Fibroblast of lung (primary cell): Measurements from ENCODE around the gene GNAI2. TPM values are rescaled to one million over a fixed set of nuclear protein-coding genes. Genes with fewer than 3 reads are reported as not detected.

Source experiments
- DNase-seq, 2 donors: peaks; one replicate each; pipeline versions ENCODE4 v3.0.0 to v3.0.0-alpha.2; 2010; ENCODE audit warnings: low read depth in 2 of 2
- H2AFZ ChIP-seq: 2 replicates; pipeline ENCODE4 v1.5.1; 2012; ENCODE audit warnings: low read length, control low read depth, inconsistent platforms
- H3K27ac ChIP-seq: 2 replicates; pipeline ENCODE4 v1.5.1; 2011; ENCODE audit warnings: low read length, control low read depth; ENCODE audit not compliant: insufficient read depth
- H3K27me3 ChIP-seq: 2 replicates; pipeline ENCODE4 v1.5.1; 2011; ENCODE audit warnings: mild to moderate bottlenecking, low read length; ENCODE audit not compliant: control insufficient read depth, insufficient read depth
- H3K36me3 ChIP-seq: 2 replicates; pipeline ENCODE4 v1.5.1; 2011; ENCODE audit warnings: low read length; ENCODE audit not compliant: control insufficient read depth, insufficient read depth
- H3K4me1 ChIP-seq: 2 replicates; pipeline ENCODE4 v1.5.1; 2011; ENCODE audit warnings: low read length; ENCODE audit not compliant: control insufficient read depth, insufficient read depth; ENCODE audit errors: extremely low read depth
- H3K4me2 ChIP-seq: 2 replicates; pipeline ENCODE4 v1.5.1; 2011; ENCODE audit warnings: low read length, control low read depth; ENCODE audit not compliant: insufficient read depth; ENCODE audit errors: extremely low read depth
- H3K4me3 ChIP-seq, 4 experiments: fragments of 200-600 bp in 1 of 4; sonication (generic) in 1 of 4; replicated peaks in 1 of 4; 2 replicates each; pipeline ENCODE4 v1.5.1; 2011 to 2016; ENCODE audit warnings: low read length in 4 of 4, low read depth in 3 of 4, mild to moderate bottlenecking in 3 of 4, control low read depth in 2 of 4, inconsistent platforms in 1 of 4, mixed read lengths in 1 of 4; ENCODE audit not compliant: insufficient read depth in 1 of 4; ENCODE audit errors: control extremely low read depth in 1 of 4
- H3K79me2 ChIP-seq: 2 replicates; pipeline ENCODE4 v1.5.1; 2012; ENCODE audit warnings: mild to moderate bottlenecking, low read length, inconsistent platforms; ENCODE audit not compliant: control insufficient read depth, insufficient read depth
- H3K9ac ChIP-seq: 2 replicates; pipeline ENCODE4 v1.5.1; 2011; ENCODE audit warnings: mild to moderate bottlenecking, low read length, control low read depth; ENCODE audit not compliant: insufficient read depth
- H3K9me3 ChIP-seq: 2 replicates; pipeline ENCODE4 v1.5.1; 2012; ENCODE audit warnings: low read depth, low read length; ENCODE audit not compliant: control insufficient read depth, insufficient read depth
- H4K20me1 ChIP-seq: 2 replicates; pipeline ENCODE4 v1.5.1; 2011; ENCODE audit warnings: low read length; ENCODE audit not compliant: control insufficient read depth, insufficient read depth; ENCODE audit errors: extremely low read depth
- EZH2 ChIP-seq: IDR thresholded peaks from 2 replicates; pipeline ENCODE4 v1.5.1; 2012; ENCODE audit warnings: low read length, control low read depth, mild to moderate bottlenecking; ENCODE audit errors: missing control alignments
- polyA plus RNA-seq, 2 donors: library from polyadenylated mRNA; depleted of rRNA in 1 of 2; stranded (reverse) in 1 of 2; unstranded in 1 of 2; fragments of >200 nt; gene quantifications; 2 replicates each; pipeline ENCODE4 v1.2.1, GENCODE V29; 2011 to 2012; ENCODE audit warnings: missing spikeins in 1 of 2
- total RNA-seq: library from RNA; depleted of rRNA; stranded (reverse); fragments of >200 nt; gene quantifications from 2 replicates; pipeline ENCODE4 v1.2.1, GENCODE V29; 2014
- TF ChIP-seq, protein P1 (sequence below), 2 donors: IDR thresholded peaks in 1 of 2; conservative IDR thresholded peaks in 1 of 2; 1 replicate in 1 of 2; 2 replicates in 1 of 2; pipeline ENCODE4 v1.5.1; 2011 to 2012; ENCODE audit warnings: low read length in 2 of 2, control low read depth in 1 of 2, inconsistent platforms in 1 of 2, low read depth in 1 of 2, mild to moderate bottlenecking in 1 of 2

The GNAI2 gene
- total and polyA plus RNA-seq, 2 donors (not counting 1 experiment from before 2014, with no cell fraction given) = 238 to 704 TPM

DNA sequence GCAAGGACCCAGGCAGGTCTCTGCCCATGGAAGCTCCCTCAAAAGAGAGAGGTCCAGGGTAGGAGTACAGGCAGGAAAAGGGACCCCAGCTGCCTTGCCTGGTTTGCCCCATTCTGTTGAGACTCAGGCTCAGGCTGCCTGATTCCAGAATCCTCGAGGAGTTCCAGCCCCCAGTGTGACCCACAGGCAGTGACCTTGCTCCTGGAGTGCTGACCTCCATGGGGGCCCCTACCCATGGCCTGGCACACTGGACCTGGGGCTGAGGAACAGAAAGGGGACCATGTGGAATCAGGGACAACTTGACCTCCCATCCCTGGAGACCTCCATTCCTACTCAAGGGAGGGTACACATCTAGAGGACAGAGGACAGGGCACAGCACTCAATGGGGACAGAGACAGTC, 29.6 kb downstream of the GNAI2 start:
- Histone ChIP-seq H3K79me2 (no peaks in the 10 kb centered on the region), H3K36me3 (peaks cover 2% of the 10 kb centered on the region), H3K9ac (no peak overlapping the region), H3K27me3 (no peaks in the 10 kb centered on the region), H3K4me3 (no peak overlapping the region), H3K4me2 (no peak overlapping the region), H3K27ac (peak overlapping the region; percentile 66), H2AFZ (no peak overlapping the region), H4K20me1 (no peaks in the 10 kb centered on the region), H3K9me3 (no peaks in the 10 kb centered on the region), H3K4me1 (peaks cover 60% of the 10 kb centered on the region)
- TF ChIP-seq EZH2 = no peak
- TF ChIP-seq, protein P1, sequence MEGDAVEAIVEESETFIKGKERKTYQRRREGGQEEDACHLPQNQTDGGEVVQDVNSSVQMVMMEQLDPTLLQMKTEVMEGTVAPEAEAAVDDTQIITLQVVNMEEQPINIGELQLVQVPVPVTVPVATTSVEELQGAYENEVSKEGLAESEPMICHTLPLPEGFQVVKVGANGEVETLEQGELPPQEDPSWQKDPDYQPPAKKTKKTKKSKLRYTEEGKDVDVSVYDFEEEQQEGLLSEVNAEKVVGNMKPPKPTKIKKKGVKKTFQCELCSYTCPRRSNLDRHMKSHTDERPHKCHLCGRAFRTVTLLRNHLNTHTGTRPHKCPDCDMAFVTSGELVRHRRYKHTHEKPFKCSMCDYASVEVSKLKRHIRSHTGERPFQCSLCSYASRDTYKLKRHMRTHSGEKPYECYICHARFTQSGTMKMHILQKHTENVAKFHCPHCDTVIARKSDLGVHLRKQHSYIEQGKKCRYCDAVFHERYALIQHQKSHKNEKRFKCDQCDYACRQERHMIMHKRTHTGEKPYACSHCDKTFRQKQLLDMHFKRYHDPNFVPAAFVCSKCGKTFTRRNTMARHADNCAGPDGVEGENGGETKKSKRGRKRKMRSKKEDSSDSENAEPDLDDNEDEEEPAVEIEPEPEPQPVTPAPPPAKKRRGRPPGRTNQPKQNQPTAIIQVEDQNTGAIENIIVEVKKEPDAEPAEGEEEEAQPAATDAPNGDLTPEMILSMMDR (conservative IDR thresholded peaks at IDR 0.05 in 1 of 2, IDR thresholded peaks at IDR 0.05 in 1 of 2; ENCODE audit: low read depth in 1 of 2, low read length in 2 of 2) = no peak
- no peak for DNase-seq

DNA sequence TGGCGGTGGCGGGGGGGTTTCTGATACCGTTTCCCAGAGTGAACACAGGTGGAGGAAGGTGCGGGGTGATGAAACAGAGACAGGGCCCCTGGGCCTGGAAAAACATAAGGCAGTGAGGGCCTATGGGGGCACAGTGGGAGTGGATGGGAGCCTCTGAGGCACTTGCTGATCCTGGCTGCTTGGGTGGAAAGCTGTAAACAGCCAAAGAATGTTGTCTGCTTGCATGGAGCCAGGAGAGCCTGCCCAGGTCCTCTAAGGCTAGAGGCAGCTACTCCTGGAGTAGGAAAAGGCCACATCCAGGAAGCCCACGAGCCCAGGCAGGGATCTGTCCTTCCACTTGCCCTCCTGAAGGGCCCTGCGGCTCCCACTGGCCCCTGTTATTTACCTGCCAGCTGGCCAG, 30.0 kb downstream of the GNAI2 start:
- H3K9ac ChIP-seq = no peak overlapping the region
- H3K4me1 ChIP-seq = peaks cover 59% of the 10 kb centered on the region
- no peaks in the 10 kb centered on the region for H3K27me3 ChIP-seq
- no peaks in the 10 kb centered on the region for H3K79me2 ChIP-seq
- no peaks in the 10 kb centered on the region for H4K20me1 ChIP-seq
- H3K36me3 ChIP-seq = peaks cover 2% of the 10 kb centered on the region
- no peak overlapping the region for H3K4me2 ChIP-seq
- no peak overlapping the region for H3K27ac ChIP-seq
- H3K4me3 ChIP-seq = no peak overlapping the region
- no peaks in the 10 kb centered on the region for H3K9me3 ChIP-seq
- no peak for DNase-seq
- no peak for TF ChIP-seq EZH2
- TF ChIP-seq, protein P1 (conservative IDR thresholded peaks at IDR 0.05 in 1 of 2, IDR thresholded peaks at IDR 0.05 in 1 of 2; ENCODE audit: low read depth in 1 of 2, low read length in 2 of 2) = no peak
- no peak overlapping the region for H2AFZ ChIP-seq

DNA sequence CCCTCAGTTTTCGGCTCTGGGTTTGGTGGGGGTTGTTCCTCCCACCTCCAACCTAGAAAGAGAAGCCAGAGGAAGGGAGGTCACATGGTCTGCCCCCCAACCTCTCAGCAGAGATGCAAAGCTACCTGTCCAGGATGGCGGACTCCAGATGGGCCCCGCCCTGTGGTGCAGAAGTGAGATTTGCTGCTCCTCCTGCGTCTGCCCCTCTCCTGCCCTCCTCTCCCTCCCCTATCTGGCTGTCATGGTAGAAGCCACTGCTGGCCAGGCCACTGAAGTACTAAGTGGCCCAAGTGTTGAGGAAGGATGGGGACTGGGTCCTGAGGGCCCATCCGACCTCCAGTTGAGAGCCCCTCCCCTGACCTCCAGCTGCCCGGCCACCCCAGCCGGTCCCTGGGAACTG, 30.8 kb downstream of the GNAI2 start:
- TF ChIP-seq EZH2 = no peak
- TF ChIP-seq, protein P1 (conservative IDR thresholded peaks at IDR 0.05 in 1 of 2, IDR thresholded peaks at IDR 0.05 in 1 of 2; ENCODE audit: low read depth in 1 of 2, low read length in 2 of 2) = no peak
- peaks cover 60% of the 10 kb centered on the region for H3K4me1 ChIP-seq
- no peak overlapping the region for H2AFZ ChIP-seq
- H3K27me3 ChIP-seq = no peaks in the 10 kb centered on the region
- H3K4me2 ChIP-seq = peak overlapping the region; percentile 72
- no peaks in the 10 kb centered on the region for H3K9me3 ChIP-seq
- H3K27ac ChIP-seq = no peak overlapping the region
- H3K4me3 ChIP-seq = peak overlapping the region; percentile 16 to 64 (median 50)
- H3K36me3 ChIP-seq = peaks cover 2% of the 10 kb centered on the region
- H4K20me1 ChIP-seq = no peaks in the 10 kb centered on the region
- H3K79me2 ChIP-seq = no peaks in the 10 kb centered on the region
- DNase-seq = no peak
- H3K9ac ChIP-seq = peak overlapping the region; percentile 45
